Chondrocyte (in vitro differentiated cells): Measurements from ENCODE around the gene COL11A1. TPM values are rescaled to one million over a fixed set of nuclear protein-coding genes. Genes with fewer than 3 reads are reported as not detected.

Source experiments
- DNase-seq: peaks from one replicate; pipeline ENCODE4 v3.0.0; 2021; ENCODE audit warnings: mixed read lengths, low spot score
- H3K27ac Mint-ChIP-seq: one replicate; pipeline ENCODE4 v1.8.0; 2021; ENCODE audit warnings: mild to moderate bottlenecking, moderate library complexity, mixed read lengths; ENCODE audit not compliant: unreplicated experiment
- H3K27me3 Mint-ChIP-seq: 2 replicates; pipeline ENCODE4 v1.8.0; 2021; ENCODE audit warnings: low read depth, mixed read lengths
- H3K36me3 Mint-ChIP-seq: 2 replicates; pipeline ENCODE4 v1.8.0; 2021; ENCODE audit warnings: low read depth, mixed read lengths
- H3K4me1 Mint-ChIP-seq: 2 replicates; pipeline ENCODE4 v1.8.0; 2021; ENCODE audit warnings: low read depth, mild to moderate bottlenecking, mixed read lengths
- H3K4me3 Mint-ChIP-seq: one replicate; pipeline ENCODE4 v1.8.0; 2021; ENCODE audit warnings: mild to moderate bottlenecking, moderate library complexity, mixed read lengths; ENCODE audit not compliant: unreplicated experiment
- H3K9me3 Mint-ChIP-seq: 2 replicates; pipeline ENCODE4 v1.8.0; 2021; ENCODE audit warnings: low read depth, mixed read lengths
- CTCF ChIP-seq: fragments of 200-600 bp; sonication (generic); IDR thresholded peaks from 2 replicates; pipeline ENCODE4 v1.5.0; 2021; ENCODE audit warnings: antibody characterized with exemption, mild to moderate bottlenecking, moderate library complexity
- total RNA-seq: library from RNA; stranded (reverse); gene quantifications from 3 replicates; pipeline ENCODE4 v1.2.1, GENCODE V29; 2021

The COL11A1 gene
- total RNA-seq, 1 donor from 2014 or later, result 1,042 TPM

- Mint-ChIP-seq H3K4me3 (no peak overlapping the region), H3K36me3 (peaks cover 12% of the 10 kb centered on the region)
- no peak for DNase-seq
These were observed 188.7 kb downstream of the COL11A1 start for GRCh38 chr1:102919659-102920058.

GRCh38 chr1:102901996-102902395, 206.3 kb downstream of the COL11A1 start:
- no peaks in the 10 kb centered on the region for H3K9me3 Mint-ChIP-seq
- no peak for DNase-seq
- TF ChIP-seq CTCF, result no peak
- peaks cover 19% of the 10 kb centered on the region for H3K36me3 Mint-ChIP-seq
- H3K4me3 Mint-ChIP-seq, result no peak overlapping the region
- H3K27ac Mint-ChIP-seq, result peak overlapping the region; percentile 32
- H3K4me1 Mint-ChIP-seq, result peaks cover 25% of the 10 kb centered on the region
- no peaks in the 10 kb centered on the region for H3K27me3 Mint-ChIP-seq

More at GRCh38 chr1:102919659-102920058, 188.7 kb downstream of the COL11A1 start:
- no peak for TF ChIP-seq CTCF
- Mint-ChIP-seq H3K4me1 (peaks cover 30% of the 10 kb centered on the region), H3K27ac (peak overlapping the region; percentile 89), H3K27me3 (no peaks in the 10 kb centered on the region), H3K9me3 (no peaks in the 10 kb centered on the region)

GRCh38 chr1:102899935-102900334, 208.4 kb downstream of the COL11A1 start:
- peak overlapping the region; percentile 65 for H3K27ac Mint-ChIP-seq
- no peak for TF ChIP-seq CTCF
- no peak for DNase-seq
- H3K27me3 Mint-ChIP-seq, result no peaks in the 10 kb centered on the region
- H3K9me3 Mint-ChIP-seq, result no peaks in the 10 kb centered on the region
- no peak overlapping the region for H3K4me3 Mint-ChIP-seq
- H3K36me3 Mint-ChIP-seq, result peaks cover 33% of the 10 kb centered on the region
- H3K4me1 Mint-ChIP-seq, result peaks cover 29% of the 10 kb centered on the region

- no peak overlapping the region for H3K4me3 Mint-ChIP-seq
These were observed 210.8 kb downstream of the COL11A1 start for GRCh38 chr1:102897557-102897956.

GRCh38 chr1:102896771-102897170, 211.6 kb downstream of the COL11A1 start:
- peaks cover 41% of the 10 kb centered on the region for H3K4me1 Mint-ChIP-seq
- no peaks in the 10 kb centered on the region for H3K27me3 Mint-ChIP-seq
- no peak for TF ChIP-seq CTCF
- no peaks in the 10 kb centered on the region for H3K9me3 Mint-ChIP-seq
- H3K4me3 Mint-ChIP-seq, result no peak overlapping the region
- H3K27ac Mint-ChIP-seq, result peak overlapping the region; percentile 32
- H3K36me3 Mint-ChIP-seq, result peaks cover 30% of the 10 kb centered on the region
- DNase-seq, result no peak

More at GRCh38 chr1:102897557-102897956, 210.8 kb downstream of the COL11A1 start:
- H3K9me3 Mint-ChIP-seq, result no peaks in the 10 kb centered on the region
- H3K36me3 Mint-ChIP-seq, result peaks cover 33% of the 10 kb centered on the region
- peaks cover 37% of the 10 kb centered on the region for H3K4me1 Mint-ChIP-seq
- no peak for DNase-seq
- H3K27me3 Mint-ChIP-seq, result no peaks in the 10 kb centered on the region
- TF ChIP-seq CTCF, result no peak
- peak overlapping the region; percentile 85 for H3K27ac Mint-ChIP-seq
